ENCODE measurements around the gene PLCG2.

Gene PLCG2

GRCh38 chr16:81843683-81844082 is 64.6 kb downstream of the PLCG2 start:
- DNase-seq (ENCODE audit: low read depth): no peak

GRCh38 chr16:81846105-81846504 is 67.0 kb downstream of the PLCG2 start:
- no peak for DNase-seq (ENCODE audit: low read depth)

- DNase-seq (ENCODE audit: low read depth): no peak
Measured at GRCh38 chr16:81848306-81848853, 69.3 kb downstream of the PLCG2 start.

GRCh38 chr16:81850197-81850944 is 71.3 kb downstream of the PLCG2 start:
- DNase-seq (ENCODE audit: low read depth): no peak

- no peak for DNase-seq (ENCODE audit: low read depth)
Measured at GRCh38 chr16:81852347-81852746, 73.3 kb downstream of the PLCG2 start.

GRCh38 chr16:81855552-81856153 is 76.6 kb downstream of the PLCG2 start:
- DNase-seq (ENCODE audit: low read depth): no peak

GRCh38 chr16:81860287-81861266 is 81.5 kb downstream of the PLCG2 start:
- DNase-seq (ENCODE audit: low read depth): no peak

GRCh38 chr16:81861503-81861902 is 82.4 kb downstream of the PLCG2 start:
- DNase-seq (ENCODE audit: low read depth): no peak

- no peak for DNase-seq (ENCODE audit: low read depth)
Measured at GRCh38 chr16:81861915-81862314, 82.8 kb downstream of the PLCG2 start.

GRCh38 chr16:81863630-81864352 is 84.7 kb downstream of the PLCG2 start:
- DNase-seq (ENCODE audit: low read depth): no peak

- DNase-seq (ENCODE audit: low read depth): no peak
Measured at GRCh38 chr16:81864646-81865382, 85.7 kb downstream of the PLCG2 start.

GRCh38 chr16:81866820-81867440 is 87.8 kb downstream of the PLCG2 start:
- no peak for DNase-seq (ENCODE audit: low read depth)

GRCh38 chr16:81868057-81868748 is 89.1 kb downstream of the PLCG2 start:
- DNase-seq (ENCODE audit: low read depth): no peak

GRCh38 chr16:81869326-81869725 is 90.2 kb downstream of the PLCG2 start:
- DNase-seq (ENCODE audit: low read depth): no peak

- no peak for DNase-seq (ENCODE audit: low read depth)
Measured at GRCh38 chr16:81873206-81873605, 94.1 kb downstream of the PLCG2 start.

GRCh38 chr16:81873843-81874752 is 95.0 kb downstream of the PLCG2 start:
- peak; percentile 34 for DNase-seq (ENCODE audit: low read depth)

GRCh38 chr16:81875461-81875860 is 96.4 kb downstream of the PLCG2 start:
- DNase-seq (ENCODE audit: low read depth): no peak

GRCh38 chr16:81876273-81876900 is 97.3 kb downstream of the PLCG2 start:
- no peak for DNase-seq (ENCODE audit: low read depth)
